ENCODE results near the gene NPR1. TPM values are rescaled to one million over a fixed set of nuclear protein-coding genes. Genes with fewer than 3 reads are reported as not detected.
"Not testable (repeated sequence)": the region's sequence is repeated elsewhere in the genome, so short reads cannot be mapped to it uniquely, and the experiment has no call there.

Gene NPR1
- polyA plus RNA-seq, 3 donors, result 72.5 to 77.7 (median 76.0) TPM

DNA sequence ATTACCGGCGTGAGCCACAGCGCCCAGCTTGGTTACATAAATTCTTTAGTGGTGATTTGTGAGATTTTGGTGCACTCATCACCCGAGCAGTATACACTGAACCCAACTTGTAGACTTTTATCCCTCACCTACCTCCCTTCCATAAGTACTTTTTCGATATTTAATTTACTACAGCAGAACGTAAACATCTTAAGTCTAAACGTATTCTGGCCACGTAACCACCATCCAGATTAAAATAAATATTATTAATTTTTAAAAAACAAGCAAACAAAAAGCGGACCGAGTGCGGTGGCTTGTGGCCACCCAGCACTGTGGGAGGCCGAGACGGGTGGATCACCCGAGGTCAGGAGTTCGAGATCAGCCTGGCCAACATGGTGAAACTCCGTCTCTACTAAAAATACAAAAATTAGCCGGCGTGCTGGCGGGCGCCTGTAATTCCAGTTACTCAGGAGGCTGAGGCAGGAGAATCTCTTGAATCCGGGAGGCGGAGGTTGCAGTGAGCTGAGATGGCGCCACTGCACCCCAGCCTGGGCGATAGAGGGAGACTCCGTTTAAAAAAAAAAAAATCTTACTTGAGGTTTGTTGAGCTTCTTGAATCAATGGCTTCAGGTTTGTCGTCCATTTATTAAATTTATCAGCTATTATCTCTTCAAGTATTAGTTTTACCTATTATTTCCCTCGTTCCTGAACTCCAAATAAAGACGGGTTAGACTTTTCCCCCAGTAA is 6.7 kb upstream of the NPR1 start:
- DNase-seq, result not testable (repeated sequence)

DNA sequence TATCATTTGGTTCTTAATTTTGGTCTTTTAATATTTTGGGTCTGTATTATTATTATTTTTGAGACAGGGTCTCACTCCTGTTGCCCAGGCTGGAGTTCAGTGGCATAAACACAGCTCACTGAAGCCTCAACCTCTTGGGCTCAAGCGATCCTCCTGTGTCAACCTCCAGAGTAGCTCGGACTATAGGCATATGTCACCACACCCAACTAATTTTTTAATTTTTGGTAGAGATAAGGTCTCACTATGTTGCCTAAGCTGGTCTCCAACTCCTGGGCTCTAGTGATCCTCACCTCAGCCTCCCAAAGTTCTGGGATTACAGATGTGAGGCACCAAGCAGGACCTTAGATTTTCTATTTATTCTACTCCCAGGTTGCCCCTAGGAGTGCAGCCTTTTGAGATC is 5.0 kb upstream of the NPR1 start:
- no peak for DNase-seq

DNA sequence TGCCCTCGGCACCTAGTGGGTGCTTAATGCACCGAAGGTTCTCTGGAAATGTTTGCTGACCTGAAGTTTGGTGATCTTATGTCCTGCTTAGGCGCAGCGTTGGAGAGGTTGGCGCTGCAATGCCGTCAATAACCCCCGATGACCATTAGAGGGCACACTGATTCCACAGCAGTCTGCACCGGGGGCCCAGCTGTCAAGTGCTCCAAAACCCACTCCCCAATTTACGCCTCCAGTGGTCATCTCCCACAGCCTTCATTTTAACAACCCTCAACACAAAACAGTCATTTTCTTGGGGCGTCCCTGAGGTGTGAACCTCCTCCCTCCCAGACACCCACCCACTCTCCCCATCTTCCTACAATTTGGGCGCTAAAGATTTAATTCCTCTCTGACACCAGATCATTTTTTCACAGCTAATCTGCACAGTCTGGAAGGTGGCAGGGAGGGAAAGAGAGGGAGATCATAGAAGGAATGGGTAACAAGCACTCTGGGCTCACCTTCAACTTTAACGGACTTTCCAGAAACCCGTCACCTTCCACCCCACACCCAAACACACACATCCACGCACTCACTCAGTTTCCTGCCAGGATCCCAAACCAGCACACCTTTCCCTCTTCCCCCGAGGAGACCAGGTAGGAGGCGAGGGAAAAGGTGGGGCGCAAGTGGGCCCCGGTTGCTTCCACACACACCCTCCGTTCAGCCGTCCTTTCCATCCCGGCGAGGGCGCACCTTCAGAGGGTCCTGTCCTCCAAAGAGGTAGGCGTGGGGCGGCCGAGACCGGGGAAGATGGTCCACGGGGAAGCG is 570 bp upstream of the NPR1 start:
- DNase-seq, result peak; percentile 60

DNA sequence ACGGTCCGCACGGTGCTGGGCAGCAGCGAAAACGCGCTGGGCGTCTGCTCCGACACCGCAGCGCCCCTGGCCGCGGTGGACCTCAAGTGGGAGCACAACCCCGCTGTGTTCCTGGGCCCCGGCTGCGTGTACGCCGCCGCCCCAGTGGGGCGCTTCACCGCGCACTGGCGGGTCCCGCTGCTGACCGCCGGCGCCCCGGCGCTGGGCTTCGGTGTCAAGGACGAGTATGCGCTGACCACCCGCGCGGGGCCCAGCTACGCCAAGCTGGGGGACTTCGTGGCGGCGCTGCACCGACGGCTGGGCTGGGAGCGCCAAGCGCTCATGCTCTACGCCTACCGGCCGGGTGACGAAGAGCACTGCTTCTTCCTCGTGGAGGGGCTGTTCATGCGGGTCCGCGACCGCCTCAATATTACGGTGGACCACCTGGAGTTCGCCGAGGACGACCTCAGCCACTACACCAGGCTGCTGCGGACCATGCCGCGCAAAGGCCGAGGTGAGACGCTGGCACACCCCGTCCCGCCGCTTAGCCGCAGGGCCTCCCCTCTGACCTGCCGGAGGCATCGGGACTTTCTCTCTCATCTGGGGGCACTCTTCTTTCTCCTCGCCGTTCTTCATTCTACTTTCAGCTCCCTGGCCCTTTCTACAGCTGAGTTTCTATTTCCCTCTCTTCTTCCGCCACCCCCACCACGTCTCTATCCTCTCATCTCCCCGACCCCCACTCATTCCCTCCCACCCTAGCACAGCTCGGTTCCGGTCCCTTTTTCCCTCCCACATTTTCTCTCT is 1.0 kb downstream of the NPR1 start:
- no peak for DNase-seq

DNA sequence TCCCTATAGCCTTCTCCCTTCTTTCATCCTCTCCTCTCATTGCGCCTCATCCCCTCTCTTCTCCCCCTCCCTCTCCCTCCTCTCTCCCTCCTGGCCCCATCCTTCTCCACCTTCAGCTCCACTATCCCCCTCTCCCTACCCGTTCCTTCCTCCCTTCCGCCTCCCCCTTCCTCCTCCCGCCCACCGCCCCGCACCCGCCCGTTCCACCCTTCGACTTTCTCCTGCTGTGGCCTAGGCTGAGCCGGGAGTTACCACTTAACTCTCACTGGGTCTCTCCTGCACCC is 1.6 kb downstream of the NPR1 start:
- DNase-seq, result no peak

DNA sequence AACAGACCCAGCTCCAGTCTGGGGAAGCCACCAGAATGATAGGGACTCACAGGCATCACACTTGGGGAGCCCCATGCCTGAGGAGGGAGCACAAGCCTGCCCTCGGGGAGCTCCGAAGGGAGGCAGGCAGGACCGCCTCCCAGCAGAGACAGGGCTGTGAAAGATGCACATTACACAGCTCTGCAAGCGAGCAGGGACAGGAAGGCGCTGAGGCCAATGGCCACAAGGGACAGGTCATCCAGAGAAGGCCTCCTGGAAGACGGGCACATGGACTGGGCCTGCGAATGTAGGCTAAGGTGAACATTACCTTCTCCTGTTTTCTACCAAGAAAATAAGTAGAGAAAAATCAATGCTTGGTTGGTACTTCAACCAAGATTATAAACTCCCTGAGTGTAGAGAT is 4.2 kb downstream of the NPR1 start:
- no peak for DNase-seq

- DNase-seq, result no peak
Observed at GRCh38 chr1:153683854-153684253, 5.4 kb downstream of the NPR1 start.

DNA sequence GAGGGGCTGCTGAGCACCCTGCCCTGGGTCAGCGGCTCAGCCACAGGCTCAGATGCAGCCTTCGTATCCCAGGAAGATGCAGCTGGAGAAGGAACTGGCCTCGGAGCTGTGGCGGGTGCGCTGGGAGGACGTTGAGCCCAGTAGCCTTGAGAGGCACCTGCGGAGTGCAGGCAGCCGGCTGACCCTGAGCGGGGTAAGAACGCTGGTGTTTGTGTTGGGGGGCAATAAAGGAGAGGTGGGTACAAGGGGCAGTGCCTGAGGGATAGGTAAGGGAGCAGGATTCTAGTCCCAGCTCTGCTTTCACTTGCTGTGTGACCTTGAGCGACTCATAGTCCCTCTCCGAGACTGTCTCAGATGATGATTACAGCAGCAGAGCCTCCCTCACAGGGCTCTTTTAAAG is 6.4 kb downstream of the NPR1 start:
- no peak for DNase-seq

- no peak for DNase-seq
Observed at GRCh38 chr1:153685544-153686340, 7.3 kb downstream of the NPR1 start.

DNA sequence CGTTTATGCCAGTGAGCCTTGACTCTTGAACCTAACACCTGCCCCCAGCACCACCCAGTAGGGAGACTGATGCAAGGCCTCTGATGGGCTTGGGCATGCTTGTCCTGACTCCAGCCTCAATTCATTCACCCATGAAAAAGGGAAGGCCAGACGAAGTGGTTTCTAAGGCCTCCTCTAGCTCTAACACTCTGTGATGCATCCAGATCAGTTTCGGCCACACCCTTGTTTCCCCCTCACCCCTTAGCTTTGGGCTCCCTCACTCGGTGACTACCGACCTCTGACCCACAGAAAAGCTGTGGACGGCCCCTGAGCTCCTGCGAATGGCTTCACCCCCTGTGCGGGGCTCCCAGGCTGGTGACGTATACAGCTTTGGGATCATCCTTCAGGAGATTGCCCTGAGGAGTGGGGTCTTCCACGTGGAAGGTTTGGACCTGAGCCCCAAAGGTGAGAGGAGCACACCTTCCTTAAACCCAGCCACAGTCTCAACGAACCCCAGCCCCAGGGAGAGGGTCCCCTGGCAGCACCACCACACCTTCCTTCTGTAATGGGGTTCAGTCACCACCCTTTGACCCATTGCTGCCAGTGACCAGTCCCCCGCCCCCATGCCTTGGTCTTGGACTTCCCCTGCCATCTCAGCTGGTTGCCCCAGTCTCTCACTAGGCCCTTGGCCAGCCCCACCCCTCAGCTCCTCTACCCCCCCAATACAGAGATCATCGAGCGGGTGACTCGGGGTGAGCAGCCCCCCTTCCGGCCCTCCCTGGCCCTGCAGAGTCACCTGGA is 9.0 kb downstream of the NPR1 start:
- no peak for DNase-seq

- no peak for DNase-seq
Observed at GRCh38 chr1:153688276-153688675, 9.8 kb downstream of the NPR1 start.

GRCh38 chr1:153688736-153689328 is 10.3 kb downstream of the NPR1 start:
- no peak for DNase-seq

- DNase-seq, result no peak
Observed at GRCh38 chr1:153693466-153693865, 15.0 kb downstream of the NPR1 start.

GRCh38 chr1:153696741-153697140 is 18.3 kb downstream of the NPR1 start:
- DNase-seq, result no peak

GRCh38 chr1:153697191-153698019 is 18.9 kb downstream of the NPR1 start:
- peak; percentile 94 for DNase-seq

GRCh38 chr1:153698020-153698922 is 19.8 kb downstream of the NPR1 start:
- peak; percentile 63 for DNase-seq

DNA sequence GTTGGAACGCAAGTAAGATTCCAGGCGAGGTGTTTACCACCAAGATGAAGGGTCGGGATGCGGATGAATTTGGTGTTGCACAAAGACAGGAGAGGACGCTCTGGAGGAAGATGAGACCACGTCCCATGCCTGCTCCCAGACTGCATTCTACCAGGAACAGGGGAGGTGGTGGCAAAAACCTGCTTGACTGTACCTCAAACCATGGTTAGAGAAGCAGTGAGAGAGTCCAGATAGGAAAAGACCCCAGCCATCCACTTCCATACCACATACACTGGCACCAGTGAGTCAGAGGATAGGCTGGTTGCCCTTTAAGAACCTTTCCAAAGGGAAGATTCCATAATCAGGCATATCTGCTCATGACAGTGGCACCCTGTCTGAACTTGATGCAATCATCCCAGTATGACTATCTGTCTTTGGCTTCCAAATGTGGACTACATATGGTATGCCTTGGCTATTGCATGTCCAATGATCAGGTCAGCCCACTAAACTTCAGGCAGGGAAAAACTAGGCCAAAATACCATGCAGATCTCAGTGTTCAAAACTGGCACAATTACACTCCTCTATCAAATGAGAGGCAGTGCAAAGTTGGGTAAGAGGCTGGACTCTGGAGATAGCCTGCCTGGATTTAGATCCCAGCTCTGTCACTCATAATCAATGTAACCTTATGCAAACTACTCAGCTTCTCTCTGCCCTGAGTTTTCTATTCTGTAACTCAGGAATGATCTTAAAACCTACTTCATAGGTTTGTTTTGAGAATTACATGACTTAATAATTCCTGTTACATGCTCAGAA is 20.6 kb downstream of the NPR1 start:
- DNase-seq, result no peak

DNA sequence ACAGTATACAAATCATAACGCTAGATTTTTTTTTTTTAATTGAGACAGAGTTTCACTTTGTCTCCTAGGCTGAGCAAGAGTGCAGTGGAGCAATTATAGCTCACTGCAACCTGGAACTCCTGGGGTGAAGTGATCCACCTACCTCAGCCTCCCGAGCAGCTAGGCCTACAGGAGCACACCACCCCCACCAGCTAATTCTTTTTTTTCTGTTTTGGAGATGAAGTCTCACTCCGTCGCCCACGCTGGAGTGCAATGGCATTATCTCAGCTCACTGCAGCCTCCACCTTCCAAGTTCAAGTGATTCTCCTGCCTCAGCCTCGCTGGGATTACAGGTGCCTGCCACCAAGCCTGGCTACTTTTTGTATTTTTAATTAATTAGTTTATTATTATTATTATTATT is 21.3 kb downstream of the NPR1 start:
- no peak for DNase-seq
